GM18508 (cell line): ENCODE results near the gene UVRAG.

Experiments
- ATAC-seq: cut with Tn5 transposase; IDR thresholded peaks from one replicate; pipeline ENCODE4 v1.9.1; 2021; ENCODE audit warnings: moderate number of reproducible peaks; ENCODE audit not compliant: insufficient read depth, unreplicated experiment

UVRAG gene

DNA sequence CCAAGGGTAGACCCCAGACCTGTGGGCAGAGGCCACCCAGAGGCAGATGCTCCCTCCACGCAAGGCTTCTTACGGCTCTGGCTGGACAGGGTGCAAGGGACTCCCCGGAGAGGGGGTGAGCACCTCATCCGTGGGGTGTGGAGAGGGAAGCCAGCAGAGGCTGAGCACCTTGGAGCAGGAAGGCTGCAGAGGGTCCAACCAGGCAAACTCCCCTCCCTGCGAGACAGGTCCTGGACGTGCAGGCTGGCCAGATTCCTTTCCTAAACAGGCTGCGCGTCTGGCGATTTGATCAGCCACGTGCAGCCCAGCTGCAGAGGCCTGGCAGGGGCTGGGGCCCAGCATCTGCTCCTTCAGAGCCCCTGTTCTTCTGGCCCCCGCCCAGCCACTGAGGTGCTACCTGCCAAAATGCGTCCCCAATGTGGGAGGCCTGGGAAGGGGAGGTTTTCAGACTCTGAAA lies 342.0 kb downstream of the UVRAG start:
- ATAC-seq, result no peak

DNA sequence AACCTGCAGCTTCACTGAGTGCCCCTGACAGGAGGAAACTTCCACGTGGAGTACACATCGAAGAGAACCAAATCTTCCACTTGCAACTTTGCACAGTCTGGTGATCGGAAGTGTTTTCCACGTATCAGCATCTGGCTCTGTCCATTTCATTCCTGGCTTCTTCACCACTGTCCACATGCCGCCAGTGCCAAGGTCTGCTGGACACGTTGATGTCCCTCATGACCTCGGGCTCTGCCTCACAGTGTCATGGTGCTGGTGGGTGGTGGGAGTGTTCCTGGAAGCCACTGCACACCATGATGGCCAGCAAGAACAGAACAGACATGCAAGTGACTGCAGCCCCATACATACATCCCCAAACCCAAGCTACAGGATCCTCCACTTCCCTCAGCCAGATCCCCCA lies 342.9 kb downstream of the UVRAG start:
- no peak for ATAC-seq

DNA sequence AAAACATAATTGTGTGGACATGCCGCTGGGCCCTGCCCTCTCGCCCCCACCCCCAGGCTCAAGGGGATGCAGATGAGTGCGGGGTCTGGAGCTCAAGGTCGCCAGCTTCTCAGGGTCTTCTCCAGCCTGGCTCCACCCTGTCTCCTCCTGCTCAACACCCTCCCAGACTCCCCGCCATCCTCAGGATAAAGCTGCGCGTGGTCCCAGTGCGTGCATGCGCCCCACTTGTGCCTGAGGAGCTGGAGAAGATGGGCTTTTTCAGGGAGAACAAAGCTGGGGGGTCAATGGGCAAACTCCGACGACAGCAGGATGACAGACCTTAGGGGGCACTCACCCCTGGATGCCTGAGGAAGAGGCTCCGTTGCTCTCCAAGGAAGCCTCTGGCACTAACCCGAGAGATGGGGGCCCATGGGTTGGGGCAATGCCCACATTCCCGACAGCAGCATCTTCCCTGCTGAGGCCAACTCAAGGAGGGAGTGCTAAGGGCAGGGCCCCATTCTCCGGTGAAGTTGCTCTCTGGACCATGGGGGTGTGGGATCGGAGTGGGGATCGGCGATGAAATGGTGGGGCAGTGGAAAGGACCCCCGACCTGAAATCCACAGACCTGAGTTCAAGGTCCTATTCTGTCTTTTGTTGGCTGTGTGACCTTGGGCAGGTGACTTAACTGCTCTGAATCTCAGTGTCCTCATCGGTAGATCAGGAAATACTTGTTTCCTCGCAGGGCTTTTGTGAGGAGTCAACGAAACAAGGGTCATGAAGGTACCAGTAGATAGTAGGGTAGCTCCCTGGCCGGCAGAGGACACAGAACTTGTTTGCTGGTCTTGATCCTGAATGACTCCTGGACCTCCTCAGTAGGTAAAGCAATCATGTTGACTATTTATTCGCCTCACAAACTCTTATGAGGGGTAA lies 343.6 kb downstream of the UVRAG start:
- ATAC-seq, result no peak

DNA sequence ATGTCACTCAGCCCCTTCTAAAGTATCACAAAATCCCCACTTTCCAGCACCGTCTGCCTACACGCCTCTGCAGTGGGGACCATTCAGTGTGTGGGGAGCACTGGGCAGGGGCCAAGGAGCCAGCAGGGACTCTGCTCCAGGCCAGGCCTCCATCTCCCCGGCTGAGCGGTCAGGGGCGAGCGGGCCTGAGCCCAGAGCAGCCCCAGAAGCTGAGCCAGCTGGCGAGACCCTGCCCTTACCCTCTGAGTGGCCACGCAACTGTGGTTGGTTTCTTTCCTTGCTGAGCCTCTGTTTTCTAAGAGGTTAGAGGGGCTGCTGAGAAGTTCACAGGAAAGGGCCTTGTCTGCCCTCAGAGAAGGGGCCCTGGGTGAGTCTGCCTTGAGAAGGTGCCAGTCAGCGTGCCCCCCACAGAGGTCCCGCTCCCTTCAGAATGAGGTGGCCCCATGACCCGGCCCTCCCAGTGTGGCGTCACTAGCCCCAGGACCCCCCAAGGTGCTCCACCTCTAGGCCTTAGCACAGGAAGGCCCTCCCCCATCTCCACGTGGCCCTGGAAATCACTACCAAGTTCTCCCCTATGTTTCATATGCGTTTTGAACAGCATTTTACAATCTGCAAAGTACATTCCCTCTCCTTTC lies 344.4 kb downstream of the UVRAG start:
- ATAC-seq, result no peak

DNA sequence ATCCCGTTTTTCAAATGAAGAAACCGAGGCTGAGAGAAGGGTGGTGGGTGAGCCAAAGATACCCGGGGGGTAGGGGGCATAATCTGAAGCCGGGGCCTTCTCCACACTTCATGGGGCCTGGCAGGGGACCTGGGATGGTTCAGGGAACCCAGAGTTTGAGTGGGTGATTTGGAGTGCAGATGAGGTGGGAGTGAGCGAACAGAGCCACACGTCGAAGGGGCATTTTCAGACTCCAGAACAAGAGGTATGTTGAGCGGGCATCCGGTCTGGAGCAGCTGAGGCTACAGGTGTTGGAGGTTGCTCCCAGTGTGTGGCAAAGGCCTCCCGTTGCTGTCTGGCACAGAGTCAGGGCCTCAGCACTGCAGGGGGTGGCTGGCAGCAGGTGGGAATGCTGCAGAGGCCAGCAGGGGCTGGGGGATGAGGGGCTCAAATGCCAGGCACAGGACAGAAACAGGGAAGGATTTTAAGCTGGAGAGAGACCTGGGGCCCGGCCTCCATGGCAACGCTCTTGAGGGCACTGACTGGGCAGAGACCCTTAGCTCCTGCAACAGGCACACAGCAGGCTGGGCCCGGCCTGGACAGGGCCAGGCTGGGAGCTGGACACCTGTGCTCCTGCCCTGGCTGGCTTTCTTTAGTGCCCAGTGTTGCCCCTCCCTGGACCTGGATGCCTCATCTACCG lies 345.1 kb downstream of the UVRAG start:
- no peak for ATAC-seq

DNA sequence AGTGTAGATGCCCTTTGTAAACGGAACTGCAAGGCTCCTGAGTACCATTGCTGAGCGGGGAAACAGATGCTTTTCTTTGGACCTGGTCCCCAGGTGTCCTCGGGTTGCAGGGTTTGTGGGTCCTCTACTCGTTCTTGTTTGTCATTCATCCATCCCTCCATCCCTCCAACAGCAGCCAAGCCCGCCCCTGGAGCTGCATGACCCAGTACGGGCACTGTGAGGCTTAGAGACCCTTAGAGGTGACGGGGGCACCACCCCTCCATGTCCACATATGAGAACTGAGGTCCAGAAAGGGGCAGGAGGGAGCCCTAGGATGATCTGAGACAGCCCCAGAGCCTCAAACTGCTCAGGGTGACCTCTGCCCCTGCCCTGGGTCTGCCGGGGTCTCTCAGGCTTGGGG lies 345.8 kb downstream of the UVRAG start:
- ATAC-seq, result no peak

DNA sequence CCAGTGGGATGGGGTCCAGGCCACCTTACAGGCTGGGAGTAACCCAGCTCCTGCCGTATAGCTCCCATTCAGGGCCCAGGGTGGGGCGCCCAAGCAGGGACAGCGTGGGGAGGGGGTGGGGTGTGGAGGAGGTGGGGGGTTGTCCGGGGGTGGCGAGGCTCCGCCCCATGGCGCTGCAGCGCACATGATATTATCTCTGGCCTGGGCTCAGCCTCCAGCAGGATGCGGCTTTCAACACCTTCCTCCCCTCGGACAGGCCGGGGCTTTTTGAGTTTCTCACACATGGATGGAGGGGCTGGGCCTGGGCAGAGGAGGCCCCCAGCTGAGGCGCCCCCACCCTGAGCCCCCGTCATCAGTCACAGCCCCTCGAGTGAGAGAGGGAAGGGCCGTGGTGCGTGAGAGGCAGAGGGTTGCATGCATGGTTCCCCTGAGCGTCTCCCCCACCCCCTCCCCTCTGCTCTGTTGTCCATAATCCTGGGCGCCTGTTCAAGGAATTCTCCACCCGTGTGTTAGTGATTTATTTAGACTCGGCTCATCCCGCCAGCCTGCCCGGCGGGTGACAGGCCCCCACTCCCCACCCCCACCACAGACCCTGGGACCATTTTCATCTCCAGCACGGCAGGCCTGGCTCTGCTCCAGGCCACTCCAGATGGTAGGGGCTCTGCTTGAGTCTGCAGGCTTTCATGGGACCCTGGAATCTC lies 346.4 kb downstream of the UVRAG start:
- no peak for ATAC-seq

DNA sequence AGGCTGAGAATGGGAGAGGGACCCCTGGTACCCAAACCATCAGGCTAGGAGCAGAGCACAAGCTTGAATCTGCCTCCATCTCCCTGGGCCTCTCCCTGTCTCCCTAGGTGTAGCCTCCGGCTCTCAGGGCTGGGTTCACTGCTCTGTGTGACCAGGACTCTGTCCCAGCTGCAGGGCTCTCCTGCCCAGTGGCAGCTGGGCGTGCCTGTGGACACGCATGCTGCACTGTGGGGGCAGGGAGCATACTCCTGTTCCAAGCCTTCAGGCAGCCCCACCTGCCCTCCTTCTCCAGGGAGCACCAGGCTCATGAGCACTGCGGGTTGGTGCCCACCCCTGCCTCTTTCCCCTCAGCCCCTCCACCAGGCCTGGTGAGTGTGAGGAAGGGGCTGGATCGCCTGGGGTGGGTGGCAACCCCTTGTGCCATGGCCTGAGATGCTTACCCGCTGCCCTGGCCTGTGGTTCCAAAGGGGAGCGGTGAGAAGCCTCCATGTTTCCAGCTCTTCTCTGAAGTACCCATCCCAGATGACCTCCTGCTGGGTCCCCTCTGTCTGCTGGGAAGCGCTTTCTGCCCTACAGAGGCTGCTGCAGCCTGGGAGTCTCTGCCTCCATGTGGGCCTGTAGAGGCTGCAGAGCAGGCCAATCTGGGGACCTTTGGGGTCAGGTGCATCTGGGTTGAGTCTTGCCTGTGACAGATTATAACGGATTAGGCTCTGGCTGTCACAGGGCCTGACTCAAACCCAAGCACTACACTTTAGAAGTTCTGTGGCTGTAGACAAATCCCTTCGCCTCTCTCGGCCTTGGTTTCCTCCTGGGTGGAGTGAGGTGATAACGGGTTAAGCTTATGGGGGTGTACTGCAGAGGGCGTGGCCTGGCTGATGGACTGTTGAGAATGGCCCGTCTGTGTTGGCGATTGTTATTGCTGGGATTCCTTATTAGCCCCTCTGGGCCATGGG lies 347.6 kb downstream of the UVRAG start:
- ATAC-seq, result no peak

DNA sequence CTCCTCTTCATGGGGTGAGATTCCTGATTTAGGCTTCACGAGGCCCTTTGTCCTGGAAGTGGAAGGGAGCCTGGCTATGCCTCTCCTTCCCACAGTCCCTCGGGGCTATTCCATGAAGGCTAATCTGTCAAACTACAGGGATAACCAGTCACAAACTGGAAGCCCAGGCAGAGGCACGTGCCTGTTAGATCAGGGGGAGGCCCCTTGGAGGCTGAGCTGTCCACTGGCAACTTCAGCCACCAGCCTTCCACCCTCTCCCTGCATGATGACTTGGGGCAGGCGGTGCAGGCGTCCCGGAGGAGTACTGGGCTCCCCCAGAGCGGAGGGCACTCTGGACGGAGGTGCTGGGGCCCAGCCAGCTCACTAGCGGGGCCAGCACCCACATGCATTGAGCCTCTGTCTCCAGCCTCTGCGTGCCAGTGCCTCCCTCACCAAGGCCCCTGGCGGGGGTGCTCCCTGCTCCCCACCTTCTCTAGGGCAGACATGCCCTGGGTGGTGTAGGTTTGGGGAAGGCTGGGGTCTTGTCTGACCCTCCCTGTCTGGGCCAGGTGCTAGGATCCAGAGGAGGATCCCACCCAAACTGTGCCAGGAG lies 348.4 kb downstream of the UVRAG start:
- no peak for ATAC-seq

DNA sequence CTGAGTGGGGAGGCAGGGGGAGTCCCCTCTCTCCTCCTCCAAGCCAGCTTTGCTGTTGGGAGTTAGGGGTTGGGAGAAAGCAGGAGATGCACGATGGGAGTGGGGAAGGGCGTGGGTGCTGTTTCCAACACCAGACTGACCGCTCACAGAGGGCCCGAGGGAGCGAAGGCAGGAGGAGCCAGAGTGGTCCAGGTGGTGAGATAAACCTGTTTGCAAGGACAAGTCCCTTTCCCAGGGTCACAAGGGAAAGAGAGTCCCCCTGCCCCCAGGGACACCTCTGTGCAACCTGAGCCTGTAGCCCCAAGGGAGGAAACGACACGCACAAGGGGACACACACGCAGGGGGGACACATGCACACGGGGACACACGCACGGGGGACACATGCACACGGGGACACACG lies 349.1 kb downstream of the UVRAG start:
- ATAC-seq, result no peak

DNA sequence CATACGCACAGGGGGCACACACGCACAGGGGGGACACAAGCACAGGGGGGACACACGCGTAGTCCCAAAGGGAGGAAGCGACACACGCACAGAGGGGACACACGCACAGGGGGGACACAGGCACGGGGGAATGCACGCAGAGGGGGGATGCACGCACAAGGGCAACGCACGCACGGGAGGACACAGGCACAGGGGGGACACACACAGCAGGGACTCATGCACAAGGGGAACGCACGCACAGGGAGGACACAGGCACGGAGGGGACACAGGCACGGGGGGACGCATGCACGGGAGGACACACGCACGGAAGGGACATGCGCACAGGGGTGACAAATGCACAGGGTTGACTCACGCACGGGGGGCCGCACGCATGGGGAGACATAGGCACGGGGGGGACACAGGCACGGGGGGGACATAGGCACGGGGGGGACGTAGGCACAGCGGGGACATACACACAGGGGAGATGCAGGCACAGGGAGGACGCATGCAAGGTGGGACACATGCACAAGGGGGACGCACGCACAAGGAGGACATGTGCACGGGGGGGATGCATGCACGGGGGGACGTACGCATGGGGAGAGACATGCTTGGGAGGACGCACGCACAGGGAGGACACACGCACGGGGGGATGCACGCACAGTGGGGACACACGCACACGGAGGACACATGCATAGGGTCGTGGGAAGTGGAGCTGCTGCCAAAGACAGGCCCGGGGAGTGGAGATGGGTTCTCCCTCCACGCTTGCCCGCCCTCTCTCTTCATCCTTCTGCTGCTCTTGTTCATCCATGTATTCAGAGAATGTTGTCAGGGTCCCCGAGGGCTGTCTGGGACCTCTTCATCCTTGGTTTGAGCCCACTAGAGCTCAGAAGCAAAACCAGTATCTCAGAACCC lies 350.1 kb downstream of the UVRAG start:
- no peak for ATAC-seq

DNA sequence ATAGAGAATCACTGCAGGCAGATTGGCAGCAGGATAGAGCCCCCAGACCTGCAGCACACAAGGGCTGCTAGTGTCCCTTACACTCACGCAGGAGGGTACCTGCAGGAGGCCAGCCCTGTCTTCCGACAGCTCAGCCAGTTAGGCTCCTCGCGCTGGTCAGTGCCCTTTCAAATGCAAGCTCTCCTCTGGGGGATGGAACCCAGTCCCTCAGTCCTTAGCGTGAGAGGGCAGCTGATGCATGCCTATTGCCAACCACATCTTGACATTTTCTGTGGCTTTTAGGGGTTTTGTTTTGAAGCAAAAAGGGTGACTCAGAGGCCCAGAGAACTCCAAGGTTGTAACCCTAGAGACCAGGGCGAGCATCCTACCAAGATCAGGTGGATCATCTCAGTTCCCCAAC lies 351.3 kb downstream of the UVRAG start:
- peak; percentile 38 for ATAC-seq

DNA sequence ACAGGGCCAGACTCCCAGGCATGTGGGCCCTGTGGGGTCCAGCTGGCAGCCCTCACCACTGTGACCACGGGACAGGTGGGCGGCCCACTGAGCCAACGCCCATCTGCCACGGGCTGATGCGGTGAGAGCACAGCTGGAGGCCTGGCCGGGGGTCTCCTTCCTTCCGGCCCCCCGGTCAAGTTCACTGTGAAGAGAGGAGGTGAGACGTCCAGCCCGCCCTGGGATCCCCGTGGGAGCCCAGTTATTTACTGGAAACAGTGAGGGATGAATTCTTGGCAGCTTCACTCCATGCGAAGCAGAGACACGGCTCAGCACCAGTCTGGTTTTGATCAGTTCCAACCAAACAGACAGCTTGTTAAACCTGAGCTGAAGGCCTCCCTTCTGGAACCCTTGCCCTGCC lies 352.6 kb downstream of the UVRAG start:
- no peak for ATAC-seq

DNA sequence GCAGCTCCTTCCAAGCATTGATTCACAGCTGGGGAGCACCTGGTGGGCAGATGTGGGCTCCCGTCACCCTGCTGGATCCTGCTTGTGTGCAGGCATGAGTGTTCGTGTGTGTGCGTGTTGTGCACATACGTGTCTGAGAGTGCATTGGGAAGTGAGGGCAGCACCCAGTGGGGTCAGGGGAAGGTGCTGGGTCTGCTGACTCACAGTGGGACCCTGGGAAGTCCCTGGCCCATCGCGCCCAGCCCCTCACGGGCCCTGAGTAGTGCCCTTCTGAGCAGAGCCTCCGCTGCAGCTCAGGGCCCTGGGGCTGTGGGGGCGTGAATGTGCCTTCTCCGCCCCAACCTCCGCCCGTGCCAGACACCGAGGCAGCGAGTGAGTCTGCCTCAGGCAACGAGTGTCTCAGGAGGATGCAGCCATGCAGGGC lies 354.5 kb downstream of the UVRAG start:
- no peak for ATAC-seq

DNA sequence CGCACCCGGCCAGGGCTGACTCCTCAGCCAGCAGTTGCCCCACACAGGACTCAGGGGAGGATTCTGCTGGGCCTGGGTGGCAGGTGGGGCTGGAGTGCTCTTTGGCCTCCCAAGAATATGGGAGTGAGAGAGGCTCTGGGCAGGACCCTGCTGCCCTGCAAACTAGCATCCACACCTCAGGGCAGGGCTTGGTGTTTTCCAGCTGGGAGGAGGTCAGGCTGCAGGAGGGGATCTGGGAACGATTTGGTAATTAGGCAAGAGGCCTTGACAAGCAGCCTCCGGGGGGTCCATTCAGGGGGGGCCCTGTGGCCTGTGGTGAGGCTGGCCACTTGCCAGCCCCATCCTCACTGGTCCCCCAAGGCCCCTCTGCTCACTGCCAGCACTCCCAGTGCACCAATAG lies 355.5 kb downstream of the UVRAG start:
- ATAC-seq, result no peak

DNA sequence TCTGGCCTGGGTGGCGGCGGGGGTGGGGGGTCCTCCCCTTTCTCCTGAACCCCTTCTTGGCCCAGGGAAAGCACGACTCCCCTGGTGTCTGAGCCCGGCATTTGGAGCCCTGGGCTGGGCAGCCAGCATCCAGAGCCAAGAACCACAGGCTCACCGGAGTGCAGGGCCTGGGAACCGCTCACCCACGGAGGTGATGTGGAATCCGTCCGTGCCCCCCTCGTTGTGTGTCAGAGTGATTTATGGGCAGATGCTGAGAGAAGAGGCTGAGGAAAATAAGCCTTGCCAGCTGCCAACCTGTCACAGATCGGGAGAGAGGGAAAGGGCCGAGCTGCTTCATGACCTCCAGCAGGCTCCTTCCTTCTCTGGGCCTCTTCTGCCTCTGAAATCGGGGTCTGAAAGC lies 357.6 kb downstream of the UVRAG start:
- no peak for ATAC-seq

DNA sequence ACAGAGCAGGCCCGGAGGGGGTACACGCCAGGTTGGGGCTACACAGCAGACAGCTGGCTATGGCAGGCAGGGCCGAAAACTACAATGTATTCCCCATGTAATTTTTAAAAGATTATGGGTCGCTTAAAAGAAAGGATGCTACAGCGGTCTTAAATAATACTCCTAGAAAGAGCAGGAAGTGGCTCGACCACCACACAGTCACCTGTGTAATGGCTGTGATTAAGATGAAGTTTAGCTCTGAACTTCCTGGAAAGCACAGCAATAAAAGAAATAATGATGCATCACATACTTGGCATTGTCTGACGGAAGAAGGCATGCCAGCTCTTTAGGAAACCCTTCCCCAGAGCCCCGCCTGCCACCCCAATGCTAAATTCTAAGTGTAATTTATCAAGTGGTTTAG lies 358.7 kb downstream of the UVRAG start:
- no peak for ATAC-seq

DNA sequence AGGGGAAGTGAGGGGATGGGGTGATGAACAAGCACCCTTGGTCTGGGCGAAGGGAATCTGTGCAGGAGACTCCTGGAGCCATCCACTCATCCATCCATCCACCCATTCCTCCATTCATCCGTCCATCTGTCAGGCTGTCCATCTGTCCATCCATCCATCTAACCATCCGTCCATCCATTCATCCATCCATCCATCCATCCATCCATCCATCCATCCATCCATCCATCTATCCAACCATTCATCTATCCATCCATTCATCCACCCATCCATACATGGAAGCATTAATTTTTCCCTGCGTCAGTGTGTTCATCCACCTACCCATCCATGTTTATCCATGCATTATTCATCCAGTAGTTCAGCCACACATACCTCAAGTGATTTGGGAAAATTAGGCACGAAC lies 359.3 kb downstream of the UVRAG start:
- no peak for ATAC-seq
